Measurements from ENCODE around the gene SERPING1.

The SERPING1 gene

DNA sequence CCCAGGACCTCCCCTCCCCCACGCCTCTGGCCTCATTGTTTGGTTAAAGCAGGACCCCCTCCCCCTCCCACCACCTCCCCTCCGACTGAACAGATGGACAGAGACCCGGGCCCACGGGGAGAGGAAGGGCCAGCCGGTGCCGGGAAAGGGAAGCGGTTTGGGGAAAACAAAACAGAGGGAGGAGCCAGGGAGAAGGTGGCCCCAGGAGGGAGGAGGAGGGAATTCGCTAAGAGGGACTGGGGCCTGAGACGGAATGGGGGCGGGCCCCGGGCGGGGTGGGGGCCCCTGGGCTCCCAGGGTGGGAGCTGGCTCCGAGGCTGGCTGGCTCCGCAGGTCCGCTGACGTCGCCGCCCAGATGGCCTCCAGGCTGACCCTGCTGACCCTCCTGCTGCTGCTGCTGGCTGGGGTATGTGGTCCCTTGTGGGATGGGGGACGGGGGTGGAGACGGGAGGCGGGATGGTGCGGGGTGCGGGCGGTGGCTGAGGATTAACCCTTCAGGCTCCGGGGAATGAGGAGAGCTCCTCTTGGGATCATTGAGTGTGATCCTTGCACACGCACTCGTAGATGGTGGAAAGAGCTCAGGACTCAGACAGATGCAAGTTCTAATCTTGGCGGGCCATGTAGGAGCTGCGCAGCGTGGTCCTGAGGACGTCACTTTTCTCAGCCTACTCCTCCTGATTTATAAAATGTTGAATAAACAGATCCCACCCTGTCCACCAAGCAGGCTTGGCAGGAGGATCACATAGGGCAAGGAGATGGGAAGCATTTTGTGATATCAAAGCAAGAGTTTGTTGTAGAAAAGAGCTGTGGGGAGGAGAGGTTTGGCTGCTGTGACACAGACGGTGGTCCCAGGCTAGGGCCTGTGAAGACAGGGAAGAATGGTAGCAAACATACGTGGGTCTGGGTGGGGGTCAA, 688 bp downstream of the SERPING1 start:
- no peaks in the 10 kb centered on the region for H3K27me3 Mint-ChIP-seq (ENCODE audit: low read depth)
- H3K4me3 Mint-ChIP-seq: peak overlapping the region; percentile 79 to 91 (median 82)
- H3K27ac Mint-ChIP-seq: peak overlapping the region; percentile 64 to 90 (median 77)
- TF ChIP-seq, protein P1, sequence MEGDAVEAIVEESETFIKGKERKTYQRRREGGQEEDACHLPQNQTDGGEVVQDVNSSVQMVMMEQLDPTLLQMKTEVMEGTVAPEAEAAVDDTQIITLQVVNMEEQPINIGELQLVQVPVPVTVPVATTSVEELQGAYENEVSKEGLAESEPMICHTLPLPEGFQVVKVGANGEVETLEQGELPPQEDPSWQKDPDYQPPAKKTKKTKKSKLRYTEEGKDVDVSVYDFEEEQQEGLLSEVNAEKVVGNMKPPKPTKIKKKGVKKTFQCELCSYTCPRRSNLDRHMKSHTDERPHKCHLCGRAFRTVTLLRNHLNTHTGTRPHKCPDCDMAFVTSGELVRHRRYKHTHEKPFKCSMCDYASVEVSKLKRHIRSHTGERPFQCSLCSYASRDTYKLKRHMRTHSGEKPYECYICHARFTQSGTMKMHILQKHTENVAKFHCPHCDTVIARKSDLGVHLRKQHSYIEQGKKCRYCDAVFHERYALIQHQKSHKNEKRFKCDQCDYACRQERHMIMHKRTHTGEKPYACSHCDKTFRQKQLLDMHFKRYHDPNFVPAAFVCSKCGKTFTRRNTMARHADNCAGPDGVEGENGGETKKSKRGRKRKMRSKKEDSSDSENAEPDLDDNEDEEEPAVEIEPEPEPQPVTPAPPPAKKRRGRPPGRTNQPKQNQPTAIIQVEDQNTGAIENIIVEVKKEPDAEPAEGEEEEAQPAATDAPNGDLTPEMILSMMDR (IDR thresholded peaks at IDR 0.05; ENCODE audit: unreplicated experiment in 3 of 3): no peak
- peaks cover 27% of the 10 kb centered on the region for H3K4me1 Mint-ChIP-seq
- H3K9me3 Mint-ChIP-seq: no peaks in the 10 kb centered on the region
- H3K36me3 Mint-ChIP-seq (ENCODE audit: low read depth): peaks cover 18% of the 10 kb centered on the region

DNA sequence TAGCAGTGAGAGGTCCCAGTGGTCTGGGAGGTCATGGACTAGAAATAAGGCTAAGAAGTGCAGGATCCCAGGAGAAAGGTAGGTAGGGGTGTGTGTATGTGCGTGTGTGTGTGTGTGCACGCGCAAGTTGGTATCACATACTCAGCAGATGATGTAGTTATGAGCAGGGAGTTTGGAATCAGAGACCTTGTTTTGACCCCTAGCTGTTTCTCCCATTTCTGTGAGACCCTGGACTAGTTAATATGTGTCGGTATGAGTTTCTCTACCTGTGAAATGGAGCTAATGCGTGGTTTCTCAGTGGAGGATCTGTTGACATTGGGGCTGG, 1.3 kb downstream of the SERPING1 start:
- H3K4me3 Mint-ChIP-seq: peak overlapping the region; percentile 79 to 91 (median 82)

GRCh38 chr11:57599381-57599780, 1.9 kb downstream of the SERPING1 start:
- TF ChIP-seq, protein P1 (IDR thresholded peaks at IDR 0.05; ENCODE audit: unreplicated experiment in 3 of 3): no peak
- peak overlapping the region; percentile 79 to 91 (median 82) for H3K4me3 Mint-ChIP-seq
- H3K9me3 Mint-ChIP-seq: no peaks in the 10 kb centered on the region
- H3K4me1 Mint-ChIP-seq: peaks cover 27% of the 10 kb centered on the region
- H3K36me3 Mint-ChIP-seq (ENCODE audit: low read depth): peaks cover 18% of the 10 kb centered on the region
- H3K27ac Mint-ChIP-seq: peak overlapping the region; percentile 64 to 90 (median 77)
- H3K27me3 Mint-ChIP-seq (ENCODE audit: low read depth): no peaks in the 10 kb centered on the region

More for the DNA sequence above, 1.3 kb downstream of the SERPING1 start:
- Mint-ChIP-seq H3K36me3 (ENCODE audit: low read depth) (peaks cover 18% of the 10 kb centered on the region), H3K27me3 (ENCODE audit: low read depth) (no peaks in the 10 kb centered on the region), H3K27ac (peak overlapping the region; percentile 64 to 90 (median 77)), H3K9me3 (no peaks in the 10 kb centered on the region), H3K4me1 (peaks cover 27% of the 10 kb centered on the region)
- TF ChIP-seq, protein P1 (IDR thresholded peaks at IDR 0.05; ENCODE audit: unreplicated experiment in 3 of 3): no peak

GRCh38 chr11:57601297-57601696, 3.8 kb downstream of the SERPING1 start:
- Mint-ChIP-seq H3K27me3 (ENCODE audit: low read depth) (no peaks in the 10 kb centered on the region), H3K4me3 (no peak overlapping the region), H3K27ac (no peak overlapping the region), H3K36me3 (ENCODE audit: low read depth) (peaks cover 23% of the 10 kb centered on the region), H3K4me1 (peaks cover 23% of the 10 kb centered on the region), H3K9me3 (no peaks in the 10 kb centered on the region)
- TF ChIP-seq, protein P1 (IDR thresholded peaks at IDR 0.05; ENCODE audit: unreplicated experiment in 3 of 3): no peak

DNA sequence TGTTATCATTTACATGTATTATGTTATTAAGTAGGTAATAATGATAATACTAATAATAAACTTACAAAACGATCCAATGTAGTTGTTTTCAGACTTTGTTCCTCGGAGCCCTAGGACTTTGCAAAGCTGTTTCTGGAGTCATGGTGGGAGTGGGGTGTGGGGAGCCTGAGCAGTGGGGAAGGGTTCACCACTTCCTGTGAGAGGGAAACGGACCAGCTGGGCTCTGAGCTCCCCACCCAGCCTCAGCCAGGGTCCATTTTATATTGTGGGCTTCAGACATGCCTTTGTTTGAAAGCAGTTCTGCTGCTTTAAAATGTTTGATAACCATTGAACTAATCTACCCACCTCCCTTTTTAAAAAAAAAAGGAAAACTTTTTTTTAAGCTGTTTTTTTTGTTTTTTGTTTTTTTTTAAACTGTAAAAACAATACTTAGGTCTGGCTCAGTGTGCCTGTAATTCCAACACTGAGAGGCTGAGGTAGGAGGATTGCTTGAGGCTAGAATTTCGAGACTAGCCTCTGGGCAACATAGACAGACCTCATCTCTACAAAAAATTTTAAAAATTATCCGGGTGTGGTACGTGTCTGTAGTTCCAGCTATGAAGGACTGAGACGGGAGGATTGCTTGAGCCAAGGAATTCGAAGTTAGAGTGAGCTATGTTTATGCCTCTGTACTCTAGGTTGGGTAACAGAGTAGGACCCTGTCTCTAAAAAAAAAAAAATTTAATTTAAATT, 7.0 kb downstream of the SERPING1 start:
- Mint-ChIP-seq H3K27ac (no peak overlapping the region), H3K36me3 (ENCODE audit: low read depth) (peaks cover 33% of the 10 kb centered on the region), H3K4me3 (no peak overlapping the region), H3K9me3 (no peaks in the 10 kb centered on the region), H3K27me3 (ENCODE audit: low read depth) (no peaks in the 10 kb centered on the region), H3K4me1 (peaks cover 4% of the 10 kb centered on the region)
- TF ChIP-seq, protein P1 (IDR thresholded peaks at IDR 0.05; ENCODE audit: unreplicated experiment in 3 of 3): no peak

Measured in nephron (organoid).